Measurements from ENCODE around the gene CEP290. TPM values are rescaled to one million over a fixed set of nuclear protein-coding genes. Genes with fewer than 3 reads are reported as not detected.

CEP290 gene
- total and polyA plus RNA-seq, 2 donors (not counting 3 experiments of a cell fraction or from before 2014, with no cell fraction given) = 3.9 to 16.5 TPM

DNA sequence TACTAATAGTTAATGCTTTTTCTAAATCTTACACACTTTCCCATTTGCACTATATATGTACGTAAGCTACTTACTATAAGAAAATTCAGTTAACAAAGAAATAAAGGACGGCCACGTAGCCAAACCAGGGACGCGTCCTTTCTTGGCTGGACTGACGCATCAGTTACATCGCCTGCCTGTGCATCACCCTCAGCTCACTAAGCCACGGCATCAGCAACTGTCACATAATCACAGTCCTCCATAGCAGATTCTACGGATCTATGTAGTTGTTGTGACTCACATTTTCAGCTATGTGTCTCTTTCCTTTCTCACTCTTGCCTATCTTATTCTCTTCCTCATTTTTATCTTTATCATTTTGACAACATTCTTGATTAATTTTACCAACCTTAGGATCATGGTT is 74.6 kb downstream of the CEP290 start:
- H3K27ac ChIP-seq (ENCODE audit: insufficient read depth, low read depth, low read length) = no peak overlapping the region
- TF ChIP-seq POLR2AphosphoS5 (IDR thresholded peaks at IDR 0.05; ENCODE audit: insufficient read depth, low read depth, low read length) = no peak
- no peak overlapping the region for H3K4me3 ChIP-seq (replicated peaks in 1 of 3; ENCODE audit: insufficient read depth in 1 of 3, low read depth in 1 of 3, low read length in 3 of 3)
- H4K20me1 ChIP-seq (replicated peaks; ENCODE audit: control insufficient read depth, extremely low read depth, insufficient read depth, low read length) = no peaks in the 10 kb centered on the region
- H3K9ac ChIP-seq (replicated peaks; ENCODE audit: extremely low read depth, insufficient read depth, low read length) = no peak overlapping the region
- BruUV-seq (replicated peaks) = no TSS peak
- dilution Hi-C loops (cut with MboI; ENCODE audit: extremely low pct_ligation_motif_present, low sequenced_read_pairs) = no loop called here
- H3K79me2 ChIP-seq (ENCODE audit: control insufficient read depth, insufficient read depth, low read length) = no peaks in the 10 kb centered on the region
- H3K9me1 ChIP-seq (replicated peaks; ENCODE audit: control insufficient read depth, extremely low read depth, insufficient read depth, low read length) = no peaks in the 10 kb centered on the region
- H3K9me3 ChIP-seq (replicated peaks; ENCODE audit: control insufficient read depth, insufficient read depth, low read length) = no peaks in the 10 kb centered on the region
- H3K36me3 ChIP-seq (ENCODE audit: control insufficient read depth in 2 of 2, extremely low read depth in 1 of 2, insufficient read depth in 2 of 2, low read length in 2 of 2) = no peaks in the 10 kb centered on the region
- DNase-seq (ENCODE audit: low read depth, low spot score) (no peak), FAIRE-seq (no peak)
- intact Hi-C loops (cut with micrococcal nuclease) = no loop called here
- POLR2A ChIA-PET = no interaction called here
- no peak overlapping the region for H3K4me2 ChIP-seq (ENCODE audit: insufficient read depth, low read length)
- CTCF ChIA-PET = no interaction called here
- H2AFZ ChIP-seq (ENCODE audit: low read depth, low read length) = no peak overlapping the region
- H3K4me1 ChIP-seq (ENCODE audit: control insufficient read depth, extremely low read depth, insufficient read depth, low read length) = peaks cover 8% of the 10 kb centered on the region
- no peaks in the 10 kb centered on the region for H3K27me3 ChIP-seq (ENCODE audit: control insufficient read depth in 2 of 2, insufficient read depth in 2 of 2, low read length in 2 of 2)

DNA sequence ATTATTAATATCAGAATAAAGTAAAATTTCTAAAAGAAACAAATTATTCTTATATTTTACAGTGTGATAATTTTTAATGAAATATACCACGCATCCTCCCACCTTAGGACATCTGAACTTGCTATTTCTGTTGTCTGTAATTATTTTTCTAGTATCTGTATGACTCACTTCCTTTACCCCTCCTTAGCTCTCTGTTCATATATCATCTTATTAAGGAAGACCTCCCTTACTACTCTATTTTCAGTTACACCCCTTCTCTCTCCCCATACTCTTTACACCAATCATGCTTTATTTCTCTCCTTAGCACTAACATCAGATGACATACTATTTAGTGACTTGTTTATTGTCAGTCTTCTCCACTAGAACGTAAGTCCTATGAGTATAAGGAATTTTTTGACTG is 78.5 kb downstream of the CEP290 start:
- no peak overlapping the region for H3K4me3 ChIP-seq (replicated peaks in 1 of 3; ENCODE audit: insufficient read depth in 1 of 3, low read depth in 1 of 3, low read length in 3 of 3)
- intact Hi-C loops (cut with micrococcal nuclease) (no loop called here), dilution Hi-C loops (cut with MboI; ENCODE audit: extremely low pct_ligation_motif_present, low sequenced_read_pairs) (no loop called here)
- no peak overlapping the region for H2AFZ ChIP-seq (ENCODE audit: low read depth, low read length)
- TF ChIP-seq FOS (IDR thresholded peaks at IDR 0.05; ENCODE audit: borderline replicate concordance, insufficient read depth, low read length) = peak; percentile 46
- TF ChIP-seq JUN (IDR thresholded peaks at IDR 0.05; ENCODE audit: borderline replicate concordance, insufficient read depth, insufficient read length, low read depth) = peak; percentile 24
- TF ChIP-seq POLR2AphosphoS5 (IDR thresholded peaks at IDR 0.05; ENCODE audit: insufficient read depth, low read depth, low read length) = no peak
- no peak overlapping the region for H3K4me2 ChIP-seq (ENCODE audit: insufficient read depth, low read length)
- H4K20me1 ChIP-seq (replicated peaks; ENCODE audit: control insufficient read depth, extremely low read depth, insufficient read depth, low read length) = no peaks in the 10 kb centered on the region
- H3K79me2 ChIP-seq (ENCODE audit: control insufficient read depth, insufficient read depth, low read length) = no peaks in the 10 kb centered on the region
- no peaks in the 10 kb centered on the region for H3K9me1 ChIP-seq (replicated peaks; ENCODE audit: control insufficient read depth, extremely low read depth, insufficient read depth, low read length)
- H3K27me3 ChIP-seq (ENCODE audit: control insufficient read depth in 2 of 2, insufficient read depth in 2 of 2, low read length in 2 of 2) = no peaks in the 10 kb centered on the region
- FAIRE-seq (no peak), DNase-seq (ENCODE audit: low read depth, low spot score) (peak; percentile 20)
- CTCF ChIA-PET = interaction anchor here (1.0 to 1.1 kb wide), 2 partner anchors 10 to 11 kb away, joined by 3 to 5 read pairs; no protein-coding TSS in a partner anchor
- no TSS peak for BruUV-seq (replicated peaks)
- H3K36me3 ChIP-seq (ENCODE audit: control insufficient read depth in 2 of 2, extremely low read depth in 1 of 2, insufficient read depth in 2 of 2, low read length in 2 of 2) = peaks cover 0 to 2% of the 10 kb centered on the region in 2 experiments
- no peaks in the 10 kb centered on the region for H3K9me3 ChIP-seq (replicated peaks; ENCODE audit: control insufficient read depth, insufficient read depth, low read length)
- H3K27ac ChIP-seq (ENCODE audit: insufficient read depth, low read depth, low read length) = no peak overlapping the region
- POLR2A ChIA-PET = no interaction called here
- H3K9ac ChIP-seq (replicated peaks; ENCODE audit: extremely low read depth, insufficient read depth, low read length) = no peak overlapping the region
- H3K4me1 ChIP-seq (ENCODE audit: control insufficient read depth, extremely low read depth, insufficient read depth, low read length) = peaks cover 8% of the 10 kb centered on the region

All from endothelial cell of umbilical vein (primary cell).